ENCODE measurements around the gene PPIF. TPM values are rescaled to one million over a fixed set of nuclear protein-coding genes. Genes with fewer than 3 reads are reported as not detected.

PPIF gene
- total and polyA plus RNA-seq, 2 of the 4 experiments (the other 2 are of a cell fraction) = 29.2 to 130 TPM

GRCh38 chr10:79392020-79392398 lies 44.7 kb downstream of the PPIF start:
- Histone ChIP-seq H2AFZ (replicated peaks; ENCODE audit: low read length, poor library complexity) (no peak overlapping the region), H3K9me1 (ENCODE audit: insufficient read depth, low read length) (peaks cover 8% of the 10 kb centered on the region; the same call in 1 of the 2 replicates), H2BK5ac (ENCODE audit: low read depth, low read length, poor library complexity, severe bottlenecking) (no peak overlapping the region), H2BK15ac (ENCODE audit: low read depth, low read length) (no peak overlapping the region), H3K4me1 (ENCODE audit: control insufficient read depth, insufficient read depth, low read length) (no peaks in the 10 kb centered on the region; the same call in 1 of the 2 replicates), H3K27ac (ENCODE audit: insufficient read depth, low read length) (no peak overlapping the region), H4K8ac (ENCODE audit: low read depth in 2 of 2, low read length in 2 of 2) (no peak overlapping the region), H3K4me2 (ENCODE audit: low read depth, low read length) (no peak overlapping the region), H2AK5ac (ENCODE audit: low read depth, low read length) (no peak overlapping the region), H2BK20ac (ENCODE audit: low read depth, low read length) (no peak overlapping the region), H3K79me1 (ENCODE audit: low read depth in 1 of 2, low read length in 2 of 2) (peaks cover 36 to 52% of the 10 kb centered on the region in 2 experiments), H4K20me1 (ENCODE audit: insufficient read depth, low read length) (0 out of 2 replicates have a peak, but pooled peaks cover 3% of the 10 kb centered on the region), H3K23ac (ENCODE audit: low read depth, low read length) (no peak overlapping the region), H3K9me3 (ENCODE audit: control insufficient read depth, insufficient read depth, low read length) (no peaks in the 10 kb centered on the region), H2BK120ac (ENCODE audit: low read depth, low read length) (no peak overlapping the region), H3K36me3 (ENCODE audit: control insufficient read depth, insufficient read depth, low read length) (peaks cover 64% of the 10 kb centered on the region), H3K14ac (replicated peaks; ENCODE audit: low read depth, low read length) (no peak overlapping the region), H3K56ac (ENCODE audit: extremely low read depth, insufficient read depth, low read length) (no peak overlapping the region), H2AK9ac (replicated peaks; ENCODE audit: low read depth, low read length, poor library complexity) (no peak overlapping the region), H3K27me3 (ENCODE audit: control insufficient read depth, insufficient read depth, low read length) (no peaks in the 10 kb centered on the region), H3K4me3 (ENCODE audit: insufficient read depth, low read depth, low read length) (no peak overlapping the region), H3K18ac (ENCODE audit: low read depth, low read length) (no peak overlapping the region), H4K91ac (ENCODE audit: insufficient read depth, low read depth, low read length) (no peak overlapping the region), H3K4ac (ENCODE audit: low read depth, low read length) (0 out of 2 replicates have a peak overlapping the region, but pooled peaks have one; percentile 9), H4K5ac (ENCODE audit: low read depth, low read length) (no peak overlapping the region), H3K9ac (ENCODE audit: low read depth, low read length) (no peak overlapping the region)
- TF ChIP-seq CTCF (conservative IDR thresholded peaks at IDR 0.05; ENCODE audit: low read depth, low read length) = no peak
- TF ChIP-seq CHD1 (IDR thresholded peaks at IDR 0.05; ENCODE audit: low read depth, low read length) = no peak
- no peak for TF ChIP-seq RAD21 (IDR thresholded peaks at IDR 0.05; ENCODE audit: low read length)
- TF ChIP-seq RFX5 (IDR thresholded peaks at IDR 0.05; ENCODE audit: low read depth, low read length) = no peak
- no peak for TF ChIP-seq RCOR1 (IDR thresholded peaks at IDR 0.05; ENCODE audit: insufficient replicate concordance, low read length)
- no peak for TF ChIP-seq BHLHE40 (IDR thresholded peaks at IDR 0.05; ENCODE audit: low read depth, low read length)
- no peak for TF ChIP-seq MXI1 (IDR thresholded peaks at IDR 0.05; ENCODE audit: borderline replicate concordance, low read depth, low read length)
- TF ChIP-seq CEBPB (IDR thresholded peaks at IDR 0.05; ENCODE audit: low read depth, low read length) = no peak
- TF ChIP-seq NFE2L2 (IDR thresholded peaks at IDR 0.05; ENCODE audit: low read depth, low read length) = no peak
- no peak for TF ChIP-seq MAZ (IDR thresholded peaks at IDR 0.05; ENCODE audit: borderline replicate concordance, low read depth, low read length)
- no peak for TF ChIP-seq FOS (IDR thresholded peaks at IDR 0.05; ENCODE audit: low read depth, low read length)
- TF ChIP-seq USF2 (IDR thresholded peaks at IDR 0.05; ENCODE audit: low read depth, low read length) = no peak
- no peak for TF ChIP-seq POLR2A (IDR thresholded peaks at IDR 0.05; ENCODE audit: low read depth, low read length)
- TF ChIP-seq SMC3 (IDR thresholded peaks at IDR 0.05; ENCODE audit: low read depth, low read length) = no peak
- no peak for TF ChIP-seq ELK1 (IDR thresholded peaks at IDR 0.05; ENCODE audit: borderline replicate concordance, low read depth, low read length)
- no peak for TF ChIP-seq MAFK (IDR thresholded peaks at IDR 0.05; ENCODE audit: low read depth, low read length)
- in situ Hi-C loops (cut with MboI; ENCODE audit: low sequenced_read_pairs) (loop anchor here (25.0 kb wide), 1 partner anchor 95 kb away; no protein-coding TSS in a partner anchor), intact Hi-C loops (cut with micrococcal nuclease) (no loop called here), dilution Hi-C loops (cut with HindIII; ENCODE audit: low sequenced_read_pairs, unreplicated experiment) (no loop called here)
- DNase-seq (no peak), ATAC-seq (ENCODE audit: low read depth) (no peak)
- POLR2A ChIA-PET (ENCODE audit: unreplicated experiment) = no interaction called here
- no TSS peak for BruUV-seq (replicated peaks)
- CTCF ChIA-PET = no interaction called here
- WGBS, 2 experiments (ENCODE audit: extremely low coverage in 2 of 2, insufficient read length in 1 of 2) = 96% methylated on average over 9 of the region's 14 CpGs; no CpG with 5 or more reads in 1 of the 2 experiments
